ENCODE data around the gene BCAS3.

DNA sequence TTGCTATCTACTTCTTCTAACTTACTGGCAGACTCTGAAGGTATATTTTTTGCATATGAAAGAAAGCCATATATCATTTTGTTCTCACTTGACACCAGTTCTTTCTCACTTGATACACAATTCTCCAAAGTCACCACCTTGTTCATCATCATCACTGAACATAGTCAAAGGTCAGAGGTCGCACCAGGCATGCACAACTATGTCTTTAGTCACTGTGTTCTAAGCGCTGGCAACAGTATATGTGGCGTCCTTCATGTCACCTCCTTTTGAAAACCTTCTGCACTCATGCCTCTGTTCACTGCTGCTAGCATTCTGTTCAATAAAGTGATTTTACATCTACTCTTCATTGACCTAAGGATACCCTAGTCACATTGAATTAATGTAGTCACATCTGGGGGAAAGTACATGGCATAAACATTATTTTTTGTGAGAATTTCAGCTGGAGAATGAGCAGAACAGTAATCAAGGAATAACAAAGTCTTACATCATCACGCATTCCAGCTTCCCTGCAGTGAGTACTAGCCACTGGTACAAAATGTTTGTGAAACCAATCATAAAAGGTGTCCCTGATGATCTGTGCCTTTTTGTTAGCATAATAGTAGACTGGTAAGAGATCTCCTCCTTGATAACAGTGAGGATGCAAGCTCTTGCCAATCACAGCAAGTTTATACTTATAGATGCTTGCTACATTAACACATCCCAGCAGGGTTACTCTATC lies 754.1 kb downstream of the BCAS3 start:
- no peak for TF ChIP-seq POLR2A (IDR thresholded peaks at IDR 0.05; ENCODE audit: low read length)
- TF ChIP-seq GATA1 (IDR thresholded peaks at IDR 0.05; ENCODE audit: low read depth, low read length), result no peak

Measured in erythroblast (primary cell).